ENCODE data around the gene PNMA6E. TPM values are rescaled to one million over a fixed set of nuclear protein-coding genes. Genes with fewer than 3 reads are reported as not detected.
"Not testable (repeated sequence)": the region's sequence is repeated elsewhere in the genome, so short reads cannot be mapped to it uniquely, and the experiment has no call there.

Gene PNMA6E
- polyA plus RNA-seq, 1 donor: not detected

DNA sequence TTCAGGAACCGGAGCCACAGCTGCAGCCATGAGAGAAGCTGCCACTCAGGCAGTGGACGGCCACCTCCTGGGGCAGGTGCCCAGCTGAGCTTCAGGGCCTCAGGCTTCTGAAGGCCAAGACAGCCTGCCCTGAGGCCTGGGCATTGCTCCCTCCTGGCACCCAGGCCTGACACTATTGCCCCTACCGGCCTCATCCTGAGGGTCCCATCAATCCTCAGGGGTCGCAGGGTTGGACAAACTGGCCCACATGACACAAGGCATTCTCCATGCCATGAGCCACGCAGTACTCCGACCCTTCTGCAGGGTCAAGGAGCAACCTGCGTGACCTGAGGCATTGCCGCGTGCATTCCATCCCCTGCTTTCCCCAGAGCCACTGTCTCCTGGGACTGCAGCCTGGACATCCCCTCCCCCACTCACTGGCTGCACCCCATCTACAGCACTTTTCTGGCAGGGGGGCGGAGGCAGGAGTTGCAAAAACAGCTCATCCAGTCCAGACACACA is 7.1 kb upstream of the PNMA6E start:
- no peak overlapping the region for H3K27ac ChIP-seq (ENCODE audit: low read length)
- no peaks in the 10 kb centered on the region for H3K9me3 ChIP-seq (ENCODE audit: control insufficient read depth, low read depth, low read length)
- no peaks in the 10 kb centered on the region for H3K36me3 ChIP-seq (ENCODE audit: control insufficient read depth, insufficient read depth, low read length)
- no CpG with 5 or more reads among the region's 10 CpGs for WGBS (ENCODE audit: insufficient coverage, low lambda C conversion rate)
- peaks cover 7% of the 10 kb centered on the region for H3K4me1 ChIP-seq (ENCODE audit: control insufficient read depth, insufficient read depth, low read length)
- DNase-seq: no peak
- H3K4me3 ChIP-seq (ENCODE audit: low read length): no peak overlapping the region
- H3K27me3 ChIP-seq (ENCODE audit: control insufficient read depth, insufficient read depth, low read length): no peaks in the 10 kb centered on the region

DNA sequence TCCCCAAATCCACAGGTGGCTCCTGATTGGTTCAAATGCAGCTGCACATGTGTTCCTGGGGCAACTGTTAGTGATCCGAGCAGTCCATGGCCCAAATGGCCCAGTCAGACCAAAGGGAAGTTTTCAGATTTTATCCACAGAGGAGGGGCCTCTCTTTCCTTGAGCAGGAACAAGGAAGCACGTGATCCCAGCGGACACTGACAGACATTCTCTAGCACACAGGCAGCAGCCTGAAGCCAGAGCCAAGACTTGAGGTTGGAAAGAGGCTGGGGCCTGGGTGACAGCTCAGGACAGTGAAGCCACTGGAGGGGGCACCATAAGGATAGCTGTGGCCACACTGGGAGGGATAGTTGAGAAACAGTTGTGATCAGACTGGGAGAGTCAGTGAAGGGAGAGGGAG is 6.6 kb upstream of the PNMA6E start:
- no peak overlapping the region for H3K27ac ChIP-seq (ENCODE audit: low read length)
- H3K27me3 ChIP-seq (ENCODE audit: control insufficient read depth, insufficient read depth, low read length): no peaks in the 10 kb centered on the region
- H3K9me3 ChIP-seq (ENCODE audit: control insufficient read depth, low read depth, low read length): no peaks in the 10 kb centered on the region
- no peaks in the 10 kb centered on the region for H3K36me3 ChIP-seq (ENCODE audit: control insufficient read depth, insufficient read depth, low read length)
- peaks cover 7% of the 10 kb centered on the region for H3K4me1 ChIP-seq (ENCODE audit: control insufficient read depth, insufficient read depth, low read length)
- peak in 1 of 2 donors; percentile 14 for DNase-seq
- WGBS (ENCODE audit: insufficient coverage, low lambda C conversion rate): no CpG with 5 or more reads among the region's 3 CpGs
- H3K4me3 ChIP-seq (ENCODE audit: low read length): no peak overlapping the region

DNA sequence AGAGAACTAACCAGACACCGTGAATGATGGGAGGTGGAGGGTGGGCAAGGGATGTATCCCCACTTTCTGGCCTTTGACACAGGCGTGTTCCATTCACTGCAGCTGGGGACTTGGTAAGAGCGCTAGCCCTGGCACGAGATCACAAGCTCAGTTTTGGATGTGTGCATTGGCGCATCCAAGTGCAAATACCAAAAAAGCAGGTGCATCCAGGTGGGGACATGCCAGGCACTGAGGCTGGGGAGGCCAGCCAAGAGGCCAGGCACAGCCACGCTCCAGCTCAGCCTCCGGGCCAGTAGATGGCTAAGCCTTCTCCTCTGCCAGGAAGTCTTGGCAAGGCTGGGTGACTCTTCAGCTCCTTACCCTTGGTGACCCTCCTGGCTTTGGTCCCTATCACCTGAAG is 5.8 kb upstream of the PNMA6E start:
- WGBS (ENCODE audit: insufficient coverage, low lambda C conversion rate): no CpG with 5 or more reads among the region's 7 CpGs
- no peaks in the 10 kb centered on the region for H3K27me3 ChIP-seq (ENCODE audit: control insufficient read depth, insufficient read depth, low read length)
- H3K4me3 ChIP-seq (ENCODE audit: low read length): no peak overlapping the region
- no peaks in the 10 kb centered on the region for H3K36me3 ChIP-seq (ENCODE audit: control insufficient read depth, insufficient read depth, low read length)
- H3K4me1 ChIP-seq (ENCODE audit: control insufficient read depth, insufficient read depth, low read length): peaks cover 7% of the 10 kb centered on the region
- H3K9me3 ChIP-seq (ENCODE audit: control insufficient read depth, low read depth, low read length): no peaks in the 10 kb centered on the region
- H3K27ac ChIP-seq (ENCODE audit: low read length): no peak overlapping the region
- no peak for DNase-seq

DNA sequence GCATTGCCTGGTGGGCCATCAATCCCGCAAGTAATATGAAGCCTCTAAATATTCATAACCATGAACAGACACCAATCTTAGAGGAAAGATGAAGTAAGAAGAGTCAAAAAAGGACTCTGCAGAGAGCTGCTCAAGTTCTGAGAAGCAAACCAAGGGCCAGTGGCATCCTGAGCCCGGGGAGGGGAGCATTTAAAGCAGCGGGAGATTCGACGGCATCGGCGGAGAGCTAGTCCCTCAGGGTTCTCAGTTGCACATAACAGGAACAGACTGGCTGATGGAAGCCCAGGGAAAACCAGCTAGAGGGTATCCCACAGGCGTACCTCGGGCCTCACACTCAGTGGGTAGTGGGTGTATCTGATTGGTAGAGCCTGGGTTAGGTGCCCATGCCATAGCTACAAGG is 4.9 kb upstream of the PNMA6E start:
- no peak for DNase-seq
- Histone ChIP-seq H3K27ac (ENCODE audit: low read length) (no peak overlapping the region), H3K36me3 (ENCODE audit: control insufficient read depth, insufficient read depth, low read length) (no peaks in the 10 kb centered on the region), H3K27me3 (ENCODE audit: control insufficient read depth, insufficient read depth, low read length) (no peaks in the 10 kb centered on the region), H3K4me1 (ENCODE audit: control insufficient read depth, insufficient read depth, low read length) (peaks cover 6% of the 10 kb centered on the region), H3K4me3 (ENCODE audit: low read length) (no peak overlapping the region), H3K9me3 (ENCODE audit: control insufficient read depth, low read depth, low read length) (peaks cover 3% of the 10 kb centered on the region)
- WGBS (ENCODE audit: insufficient coverage, low lambda C conversion rate): no CpG with 5 or more reads among the region's 9 CpGs

DNA sequence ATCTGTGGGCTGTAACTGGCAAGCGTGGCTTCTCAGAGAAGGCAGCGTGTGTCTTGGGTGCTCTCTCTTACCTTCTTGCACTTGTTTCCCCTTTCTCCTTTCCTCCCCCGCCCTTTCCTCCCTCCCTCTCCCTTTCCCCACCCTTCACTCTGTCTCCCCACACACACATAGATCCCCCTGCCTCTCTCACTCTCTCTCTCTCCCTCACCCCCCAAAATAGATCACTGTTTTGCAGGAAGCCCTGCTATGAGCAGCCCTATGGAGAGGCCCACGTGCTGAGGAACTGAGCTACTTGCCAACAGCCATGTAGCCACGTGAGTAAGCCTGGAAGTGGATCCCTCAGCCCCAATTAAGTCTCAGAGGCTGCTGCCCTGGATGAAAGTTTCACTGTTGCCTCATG is 4.3 kb upstream of the PNMA6E start:
- Histone ChIP-seq H3K36me3 (ENCODE audit: control insufficient read depth, insufficient read depth, low read length) (no peaks in the 10 kb centered on the region), H3K27me3 (ENCODE audit: control insufficient read depth, insufficient read depth, low read length) (no peaks in the 10 kb centered on the region), H3K4me3 (ENCODE audit: low read length) (no peak overlapping the region), H3K9me3 (ENCODE audit: control insufficient read depth, low read depth, low read length) (peaks cover 6% of the 10 kb centered on the region), H3K27ac (ENCODE audit: low read length) (no peak overlapping the region), H3K4me1 (ENCODE audit: control insufficient read depth, insufficient read depth, low read length) (peaks cover under 1% of the 10 kb centered on the region)
- DNase-seq: no peak
- WGBS (ENCODE audit: insufficient coverage, low lambda C conversion rate): no CpG with 5 or more reads among the region's 5 CpGs

DNA sequence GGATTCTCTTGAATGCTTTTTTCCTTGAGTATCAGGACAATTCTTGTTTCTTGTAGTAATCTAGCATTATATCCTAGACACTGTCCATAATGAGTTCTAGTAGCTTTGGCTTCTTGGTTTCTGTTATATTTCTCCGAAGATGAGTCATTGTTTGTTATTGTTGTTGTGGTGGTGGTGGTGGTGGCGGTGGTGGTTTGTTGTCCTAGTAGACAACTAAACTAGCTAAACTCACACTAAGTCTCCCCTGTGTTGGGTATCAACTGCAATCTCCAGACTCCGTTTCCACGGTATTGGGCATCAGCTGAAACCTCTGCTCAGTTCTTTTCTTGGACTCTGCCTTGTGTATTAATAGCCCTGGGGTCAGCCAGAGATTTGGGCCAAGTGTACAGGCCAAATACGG is 3.2 kb upstream of the PNMA6E start:
- H3K4me3 ChIP-seq (ENCODE audit: low read length); H3K27me3 ChIP-seq (ENCODE audit: control insufficient read depth, insufficient read depth, low read length); H3K27ac ChIP-seq (ENCODE audit: low read length); H3K4me1 ChIP-seq (ENCODE audit: control insufficient read depth, insufficient read depth, low read length); H3K9me3 ChIP-seq (ENCODE audit: control insufficient read depth, low read depth, low read length); DNase-seq; H3K36me3 ChIP-seq (ENCODE audit: control insufficient read depth, insufficient read depth, low read length): not testable (repeated sequence)
- WGBS (ENCODE audit: insufficient coverage, low lambda C conversion rate): no CpG with 5 or more reads among the region's 5 CpGs

DNA sequence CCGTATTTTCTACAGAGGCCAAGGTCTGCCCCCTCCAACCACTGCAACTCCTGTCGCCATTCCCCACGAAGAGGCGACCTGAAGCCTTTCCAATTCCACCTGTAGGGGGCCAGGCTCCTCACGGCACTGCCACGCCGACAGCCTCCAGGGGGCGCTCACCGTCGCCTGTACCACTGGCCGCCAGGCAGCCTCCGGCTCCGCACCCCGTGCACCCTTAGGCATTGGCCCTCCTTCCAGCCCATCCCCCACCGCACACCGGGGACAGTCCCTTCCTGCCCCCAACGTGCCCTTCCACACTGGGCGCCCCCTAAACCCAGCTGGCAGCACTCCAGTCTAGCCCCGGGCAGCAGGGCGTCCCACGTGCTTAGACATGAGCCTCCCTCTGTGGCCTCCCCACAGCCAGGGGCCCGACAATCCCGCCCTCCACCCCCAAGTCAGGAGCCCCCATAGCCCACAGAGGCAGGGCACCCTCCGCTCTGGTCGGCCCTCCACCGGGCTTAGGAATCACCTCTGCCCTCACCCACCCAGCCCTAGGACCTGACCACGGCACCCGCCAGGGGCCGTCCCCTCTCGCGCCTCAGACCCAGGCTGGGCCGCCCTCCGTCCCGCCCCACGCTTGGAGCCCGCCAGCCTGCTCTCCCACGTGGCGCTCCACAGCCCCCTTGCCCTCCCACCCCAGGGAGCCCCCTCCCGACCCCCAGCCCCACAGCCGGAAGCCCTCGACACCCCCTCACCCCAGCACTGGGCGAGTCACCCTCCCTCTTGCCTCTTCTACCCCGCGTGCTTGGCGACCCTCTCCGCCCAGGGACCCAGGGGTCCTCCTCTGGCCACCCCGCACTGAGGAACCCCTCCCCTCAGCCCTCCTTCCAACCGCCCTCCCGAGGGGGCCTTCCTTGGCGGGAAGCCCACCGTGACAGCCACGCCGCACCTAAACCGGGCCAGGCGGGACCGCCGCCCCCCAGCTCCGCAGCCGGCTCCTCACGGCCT is 711 bp downstream of the PNMA6E start:
- Histone ChIP-seq H3K4me3 (ENCODE audit: low read length) (no peak overlapping the region), H3K27me3 (ENCODE audit: control insufficient read depth, insufficient read depth, low read length) (no peaks in the 10 kb centered on the region), H3K4me1 (ENCODE audit: control insufficient read depth, insufficient read depth, low read length) (no peaks in the 10 kb centered on the region), H3K9me3 (ENCODE audit: control insufficient read depth, low read depth, low read length) (peaks cover 6% of the 10 kb centered on the region), H3K27ac (ENCODE audit: low read length) (no peak overlapping the region), H3K36me3 (ENCODE audit: control insufficient read depth, insufficient read depth, low read length) (no peaks in the 10 kb centered on the region)
- WGBS (ENCODE audit: insufficient coverage, low lambda C conversion rate): no CpG with 5 or more reads among the region's 60 CpGs
- DNase-seq: peak in 1 of 2 donors; percentile 12

DNA sequence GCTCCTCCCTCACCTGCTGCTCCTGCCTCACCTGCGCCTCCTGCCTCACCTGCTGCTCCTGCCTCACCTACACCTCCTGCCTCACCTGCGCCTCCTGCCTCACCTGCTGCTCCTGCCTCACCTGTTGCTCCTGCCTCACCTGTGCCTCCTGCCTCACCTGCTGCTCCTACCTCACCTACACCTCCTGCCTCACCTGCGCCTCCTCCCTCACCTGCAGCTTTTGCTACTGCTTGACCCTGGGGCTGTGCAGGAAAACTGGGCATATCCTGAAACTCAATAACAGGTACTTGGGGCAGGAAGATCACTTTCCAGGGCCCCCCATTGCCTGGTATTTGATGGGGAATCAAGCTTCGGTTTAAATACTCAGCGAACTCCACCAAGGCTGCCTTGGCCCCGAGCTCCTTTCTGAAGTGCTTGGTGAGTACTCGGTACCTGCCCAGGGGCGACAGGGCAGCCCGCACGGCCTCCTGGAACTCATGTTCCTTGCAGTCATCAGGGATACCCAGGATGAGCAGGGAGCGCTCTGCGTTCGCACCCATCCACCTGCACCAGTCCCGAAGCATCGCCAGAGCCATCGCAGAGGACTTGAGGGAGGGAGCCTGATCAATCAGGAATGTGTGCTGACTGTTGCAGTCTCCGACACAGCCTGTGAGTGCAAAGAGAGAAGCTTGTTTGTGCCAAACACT is 2.7 kb downstream of the PNMA6E start:
- no peaks in the 10 kb centered on the region for H3K36me3 ChIP-seq (ENCODE audit: control insufficient read depth, insufficient read depth, low read length)
- no peaks in the 10 kb centered on the region for H3K4me1 ChIP-seq (ENCODE audit: control insufficient read depth, insufficient read depth, low read length)
- no peaks in the 10 kb centered on the region for H3K27me3 ChIP-seq (ENCODE audit: control insufficient read depth, insufficient read depth, low read length)
- WGBS (ENCODE audit: insufficient coverage, low lambda C conversion rate): no CpG with 5 or more reads among the region's 17 CpGs
- DNase-seq: no peak
- no peak overlapping the region for H3K4me3 ChIP-seq (ENCODE audit: low read length)
- no peak overlapping the region for H3K27ac ChIP-seq (ENCODE audit: low read length)
- peaks cover 6% of the 10 kb centered on the region for H3K9me3 ChIP-seq (ENCODE audit: control insufficient read depth, low read depth, low read length)

DNA sequence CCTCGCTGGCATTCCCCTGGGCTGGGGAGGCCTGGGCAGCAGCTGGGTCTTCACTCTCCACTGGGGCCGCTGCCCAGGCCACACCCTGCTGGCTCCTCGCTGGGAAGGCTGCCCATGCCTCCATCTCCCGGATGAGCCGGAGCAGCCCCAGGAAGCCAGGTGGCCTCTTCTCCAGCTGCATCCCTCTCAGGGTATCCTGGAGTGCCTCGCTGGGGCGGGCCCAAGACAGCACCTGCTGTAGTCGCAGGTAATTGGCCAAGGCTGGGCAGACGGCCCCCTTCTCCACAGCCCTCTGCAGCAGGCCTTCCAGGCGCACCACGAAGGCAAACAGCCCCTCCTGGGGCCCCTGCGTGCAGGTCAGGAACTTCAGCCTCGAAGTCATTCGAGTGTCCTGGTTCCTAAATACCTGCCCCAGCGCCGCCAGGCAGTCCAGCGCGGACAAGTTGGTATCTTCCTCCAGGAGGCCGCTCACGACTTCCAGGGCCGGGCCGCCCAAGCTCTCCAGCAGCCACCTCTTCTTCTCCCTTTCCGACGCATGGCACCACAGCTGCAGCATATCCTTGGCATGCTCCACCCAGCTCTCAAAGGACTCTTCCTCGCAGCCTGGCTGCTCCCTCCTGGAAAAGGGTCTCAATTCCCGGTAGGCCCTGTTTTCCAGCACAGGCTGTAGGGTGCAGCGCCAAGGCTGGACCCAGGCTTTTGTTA is 3.7 kb downstream of the PNMA6E start:
- Histone ChIP-seq H3K4me1 (ENCODE audit: control insufficient read depth, insufficient read depth, low read length) (no peaks in the 10 kb centered on the region), H3K4me3 (ENCODE audit: low read length) (no peak overlapping the region), H3K27ac (ENCODE audit: low read length) (no peak overlapping the region), H3K27me3 (ENCODE audit: control insufficient read depth, insufficient read depth, low read length) (no peaks in the 10 kb centered on the region), H3K36me3 (ENCODE audit: control insufficient read depth, insufficient read depth, low read length) (no peaks in the 10 kb centered on the region), H3K9me3 (ENCODE audit: control insufficient read depth, low read depth, low read length) (peaks cover 6% of the 10 kb centered on the region)
- no CpG with 5 or more reads among the region's 27 CpGs for WGBS (ENCODE audit: insufficient coverage, low lambda C conversion rate)
- DNase-seq: no peak

All from large intestine (tissue), 3 donors.